NT2/D1 (cell line): ENCODE results near the gene MAP3K20.

Experiments
- SUZ12 ChIP-seq: IDR thresholded peaks from 2 replicates; pipeline ENCODE4 v1.6.1; 2011; ENCODE audit not compliant: insufficient read length, insufficient read depth; ENCODE audit errors: extremely low read depth
- YY1 ChIP-seq: IDR thresholded peaks from 2 replicates; pipeline ENCODE4 v1.6.1; 2011; ENCODE audit not compliant: insufficient read length, insufficient read depth
- ZNF274 ChIP-seq: IDR thresholded peaks from 2 replicates; pipeline ENCODE4 v1.6.1; 2011; ENCODE audit warnings: mild to moderate bottlenecking, low read depth, low read length

- TF ChIP-seq YY1: no peak
- no peak for TF ChIP-seq ZNF274
- TF ChIP-seq SUZ12: no peak
Observed at GRCh38 chr2:173290518-173290917, 214.9 kb downstream of the MAP3K20 start.
